Amniotic stem cell (primary cell): Measurements from ENCODE around the gene RTN3.

Experiments
- DNase-seq: peaks from one replicate; lab custom pipeline; 2025; lab: John Stamatoyannopoulos, UW

Gene RTN3

DNA sequence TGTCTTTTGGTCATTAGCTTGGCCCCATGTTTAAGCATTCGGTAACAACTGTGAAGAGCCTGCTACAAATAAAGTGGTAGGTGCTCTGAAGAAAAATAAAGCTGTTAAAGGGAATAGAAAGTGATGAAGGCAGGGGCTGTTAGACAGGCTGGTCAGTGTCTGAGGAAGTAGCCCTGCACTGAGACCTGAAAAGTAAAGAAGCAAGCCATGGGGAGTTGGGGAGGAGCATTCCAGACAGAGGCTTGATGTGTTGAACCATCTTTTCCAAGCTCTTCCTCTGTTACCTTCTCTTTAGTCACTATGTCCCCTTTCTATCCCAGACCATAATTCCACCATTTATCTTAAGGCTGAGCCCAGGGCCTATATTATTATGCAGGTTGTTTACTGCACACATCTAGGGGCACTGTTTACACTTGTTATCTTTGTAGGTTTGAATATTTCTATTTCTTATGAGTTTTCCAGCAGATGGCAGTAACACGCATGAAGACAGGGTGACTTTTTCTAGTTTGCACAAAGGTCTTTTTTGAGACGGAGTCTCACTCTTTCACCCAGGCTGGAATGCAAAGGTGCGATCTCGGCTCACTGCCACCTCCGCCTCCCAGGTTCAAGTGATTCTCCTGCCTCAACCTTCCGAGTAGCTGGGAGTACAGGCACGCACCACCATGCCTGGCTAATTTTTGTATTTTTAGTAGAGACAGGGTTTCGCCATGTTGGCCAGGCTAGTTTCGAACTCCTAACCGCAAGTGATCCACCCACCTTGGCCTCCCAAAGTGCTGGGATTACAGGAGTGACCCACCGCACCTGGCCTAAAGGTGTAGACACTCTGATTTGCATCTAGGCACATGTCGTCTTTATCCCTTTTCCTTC lies 64.2 kb downstream of the RTN3 start:
- no peak for DNase-seq

DNA sequence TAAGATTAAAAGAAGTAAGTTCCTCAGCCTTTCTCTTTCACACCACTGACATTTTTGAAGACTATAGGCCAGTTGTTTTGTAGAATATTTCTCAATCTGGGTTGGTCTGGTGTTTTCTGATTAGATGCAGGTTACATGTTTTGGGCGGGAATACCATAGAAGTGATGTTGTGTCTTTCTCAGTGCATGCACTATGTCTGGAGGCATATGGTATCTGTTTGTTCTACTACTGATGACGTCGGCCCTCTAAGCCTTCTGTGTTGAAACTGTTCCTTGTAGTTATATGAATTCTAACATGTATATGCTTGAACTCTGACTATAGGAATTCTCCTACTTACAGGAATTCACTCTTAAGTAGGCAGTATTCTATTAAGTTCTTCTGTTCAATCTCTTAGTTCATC lies 65.7 kb downstream of the RTN3 start:
- no peak for DNase-seq

DNA sequence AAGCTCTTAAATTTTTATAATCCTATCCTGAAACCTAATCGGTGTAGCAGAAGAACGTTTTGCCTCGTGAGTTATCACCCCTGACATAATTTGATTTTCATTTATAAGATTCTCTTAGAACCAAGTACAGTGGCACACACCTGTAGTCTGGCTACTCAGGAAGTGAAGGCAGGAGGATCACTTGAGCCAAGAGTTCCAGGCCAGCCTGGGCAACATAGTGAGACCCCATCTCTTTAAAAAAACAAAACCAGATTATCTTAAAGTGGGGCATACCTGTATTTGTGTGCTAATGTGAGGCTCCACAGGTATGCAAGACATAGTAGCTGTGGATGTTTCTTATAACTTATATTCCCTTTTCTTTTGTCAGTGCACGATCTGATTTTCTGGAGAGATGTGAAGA lies 68.3 kb downstream of the RTN3 start:
- no peak for DNase-seq

DNA sequence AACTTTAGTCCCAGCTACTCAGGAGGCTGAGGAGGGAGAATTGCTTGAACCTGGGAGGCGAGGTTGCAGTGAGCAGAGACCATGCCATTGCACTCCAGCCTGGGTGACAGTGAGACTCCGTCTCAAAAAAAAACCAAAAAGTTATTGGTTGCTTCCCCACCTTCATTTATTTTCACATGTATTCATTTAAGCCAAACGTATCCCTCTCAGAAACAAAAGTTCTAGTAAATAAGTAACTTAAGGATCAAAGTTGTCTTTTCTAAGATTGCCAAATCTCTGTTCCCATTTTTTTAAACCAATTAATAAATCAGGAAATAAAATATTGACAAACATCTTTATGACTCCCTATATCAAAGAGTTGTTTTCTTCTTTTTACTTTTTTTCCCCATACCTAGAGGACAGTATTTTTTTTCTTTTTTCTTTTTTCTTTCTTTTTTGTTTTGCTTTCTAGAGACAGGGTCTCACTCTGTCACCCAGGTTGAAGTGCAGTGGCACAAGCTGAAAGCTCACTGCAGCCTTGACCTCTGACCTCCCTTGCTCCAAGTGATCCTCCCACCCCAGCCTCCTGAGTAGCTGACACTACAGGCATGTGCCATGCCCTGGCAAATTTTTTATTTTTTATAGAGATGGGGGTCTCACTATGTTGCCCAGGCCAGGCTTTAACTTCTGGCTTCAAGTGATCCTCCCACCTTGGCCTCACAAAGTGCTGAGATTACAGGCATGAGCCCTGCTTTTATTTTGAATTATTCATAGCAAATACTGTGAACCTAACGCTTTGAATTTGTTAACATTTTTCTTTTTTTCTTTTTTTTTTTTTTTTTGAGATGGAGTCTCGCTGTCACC lies 75.8 kb downstream of the RTN3 start:
- DNase-seq = no peak

DNA sequence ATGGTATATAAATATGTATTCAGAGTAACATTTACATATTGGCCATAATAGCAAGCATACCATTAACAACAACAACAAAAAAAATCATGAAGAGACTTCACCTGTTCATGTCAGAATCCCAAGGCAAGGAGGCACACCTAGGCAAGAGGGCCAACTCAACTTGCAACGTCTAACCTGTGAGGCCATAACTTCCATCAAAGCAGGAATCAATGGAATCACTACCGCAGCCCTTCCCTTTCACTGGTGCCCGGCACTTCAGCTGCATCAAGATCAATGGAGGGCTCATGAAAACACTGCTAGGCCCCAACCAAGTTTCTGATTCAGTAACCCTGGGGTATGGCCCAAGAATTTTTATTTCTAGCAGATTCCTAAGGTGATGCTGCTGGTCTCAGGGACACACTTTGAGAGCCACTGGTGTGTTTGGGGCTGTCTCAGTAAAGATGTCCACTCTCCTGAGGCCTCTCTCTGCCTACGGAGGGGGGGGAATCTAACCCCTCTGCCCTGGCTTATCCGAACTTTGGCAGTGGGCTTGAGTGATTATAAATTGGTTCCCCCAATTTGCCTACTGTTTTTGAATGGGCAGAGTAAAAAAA lies 79.3 kb downstream of the RTN3 start:
- DNase-seq = no peak

DNA sequence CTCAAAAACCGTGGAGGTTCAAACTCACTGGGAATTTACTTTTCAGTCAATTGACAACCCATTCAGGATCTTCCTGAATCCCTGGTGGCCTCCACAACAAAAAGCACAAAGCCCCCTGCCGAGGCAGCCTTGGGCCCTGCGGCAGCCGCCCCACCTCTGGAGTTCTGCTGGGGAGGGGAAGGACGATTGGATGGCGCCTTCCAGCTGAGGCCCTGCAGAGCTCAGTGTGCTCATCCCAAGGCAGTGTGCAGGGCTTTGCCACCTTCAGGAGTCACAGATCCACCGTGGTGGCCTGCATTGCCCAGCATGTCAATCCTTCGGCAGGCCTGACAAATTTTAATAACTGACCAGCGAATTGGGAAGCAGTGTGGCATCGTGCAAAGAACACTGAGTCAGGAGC lies 79.9 kb downstream of the RTN3 start:
- no peak for DNase-seq

DNA sequence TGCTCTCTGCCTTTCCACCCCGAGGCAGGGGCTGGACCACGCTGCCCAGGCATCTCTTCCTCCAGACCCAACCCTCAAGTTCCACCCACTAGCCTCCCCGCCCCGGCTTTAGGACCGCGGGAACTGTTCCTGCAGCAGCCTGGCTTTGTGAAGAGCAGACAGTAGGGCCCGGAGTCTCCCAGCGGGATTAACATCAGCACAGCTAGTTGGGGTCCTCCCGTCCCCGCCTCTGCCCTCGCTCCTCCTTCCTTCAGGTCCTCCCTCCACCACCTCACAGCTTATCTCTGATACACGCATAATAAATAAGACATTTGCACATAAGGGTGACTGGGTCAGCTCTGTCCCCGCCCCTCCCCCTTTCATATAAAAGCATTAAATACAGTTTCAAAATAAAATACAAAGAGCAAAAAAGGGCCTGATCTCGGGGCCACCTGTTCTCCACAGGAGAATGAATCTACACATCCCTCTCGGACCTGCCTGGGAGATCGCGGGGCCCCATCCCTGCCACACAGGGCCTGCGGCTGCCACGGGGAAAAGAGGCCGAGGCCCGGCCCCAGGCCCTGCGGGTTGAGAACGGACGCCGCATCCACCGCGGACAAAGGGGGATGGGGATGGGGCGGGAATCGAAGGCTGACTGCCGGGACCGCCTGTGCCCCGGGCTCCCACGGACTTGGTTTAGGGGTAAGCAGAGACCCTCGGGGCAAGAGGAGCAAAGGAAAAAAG lies 80.8 kb downstream of the RTN3 start:
- no peak for DNase-seq

DNA sequence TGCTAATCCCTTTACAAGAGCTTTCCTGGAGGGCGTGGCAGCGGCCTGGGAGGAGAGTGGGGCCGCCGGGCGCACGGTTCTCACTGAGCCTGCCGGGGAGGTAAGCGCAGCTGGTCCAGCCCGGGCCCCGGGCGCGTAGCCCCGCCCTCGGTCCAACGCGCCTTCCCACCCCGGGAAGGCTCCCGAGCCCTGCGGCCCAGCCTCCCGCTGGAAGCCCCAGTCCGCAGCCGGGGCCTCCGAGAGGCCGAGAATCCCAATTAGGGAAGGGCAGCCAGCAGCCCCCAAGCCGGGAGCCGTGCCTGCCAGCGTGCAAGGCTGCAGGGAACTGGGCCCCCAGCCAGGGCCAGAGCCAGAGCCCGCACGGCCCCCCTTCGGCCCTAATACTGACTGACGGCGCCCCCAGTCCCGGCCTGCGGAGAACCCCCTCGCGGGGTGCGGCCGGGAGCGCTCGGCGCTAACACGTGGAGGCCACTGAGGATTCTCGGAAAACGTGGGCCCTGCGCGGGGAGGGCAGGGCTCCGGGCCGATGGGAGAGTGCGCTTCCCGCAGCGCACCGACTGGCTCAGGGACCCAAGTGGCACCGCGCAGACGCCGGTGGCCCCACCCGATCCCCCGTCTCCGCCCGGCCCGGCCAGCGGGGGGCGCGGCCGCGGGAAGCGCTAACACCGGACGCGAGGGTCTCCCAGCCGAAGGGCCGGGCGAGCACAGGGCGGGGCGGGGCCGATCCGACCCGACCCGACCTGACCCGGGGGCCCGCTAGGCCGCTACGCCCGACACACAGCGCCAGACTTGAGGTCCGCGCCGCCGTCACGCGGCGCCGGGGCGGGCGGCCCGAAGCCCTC lies 81.6 kb downstream of the RTN3 start:
- no peak for DNase-seq

DNA sequence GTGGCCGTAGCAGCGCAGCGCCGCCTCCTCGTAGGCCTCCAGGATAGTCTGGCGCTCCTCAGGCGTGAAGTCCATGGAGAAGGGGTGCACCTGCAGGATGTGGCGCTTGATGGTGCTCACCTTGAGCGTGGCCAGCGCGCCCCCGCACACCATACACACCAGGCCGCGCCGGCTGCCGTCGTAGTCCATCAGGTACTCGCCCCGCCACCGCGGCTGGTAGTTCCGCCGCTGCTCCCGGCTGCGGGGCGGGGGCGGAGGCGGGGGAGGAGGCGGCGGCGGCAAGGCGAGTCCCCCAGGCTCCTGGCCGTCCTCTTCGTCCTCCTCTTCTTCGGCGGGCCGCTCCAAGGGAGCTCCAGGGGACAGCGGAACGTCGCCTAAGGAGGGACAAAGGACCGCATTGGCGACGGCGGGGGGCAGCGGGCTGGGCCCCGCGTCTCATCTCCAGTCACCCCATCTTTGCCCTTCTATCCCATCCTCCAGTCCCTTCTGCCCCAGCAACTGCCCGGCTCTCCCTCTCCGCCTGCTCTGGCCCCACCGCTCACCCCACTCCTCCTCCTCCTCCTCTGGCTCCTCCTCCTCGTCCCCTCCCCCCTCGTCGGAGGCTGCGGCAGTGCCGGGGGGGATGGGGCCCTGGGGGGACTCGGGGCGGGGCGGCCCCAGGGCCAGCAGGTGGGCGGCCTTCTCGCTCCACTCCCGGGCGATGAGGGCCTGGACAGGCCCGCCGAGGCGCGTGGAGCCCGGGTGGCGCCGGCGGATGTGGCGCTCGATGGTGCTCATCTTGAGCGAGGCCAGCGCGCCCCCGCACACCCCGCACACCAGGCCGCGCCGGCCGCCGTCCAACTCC lies 82.4 kb downstream of the RTN3 start:
- no peak for DNase-seq

DNA sequence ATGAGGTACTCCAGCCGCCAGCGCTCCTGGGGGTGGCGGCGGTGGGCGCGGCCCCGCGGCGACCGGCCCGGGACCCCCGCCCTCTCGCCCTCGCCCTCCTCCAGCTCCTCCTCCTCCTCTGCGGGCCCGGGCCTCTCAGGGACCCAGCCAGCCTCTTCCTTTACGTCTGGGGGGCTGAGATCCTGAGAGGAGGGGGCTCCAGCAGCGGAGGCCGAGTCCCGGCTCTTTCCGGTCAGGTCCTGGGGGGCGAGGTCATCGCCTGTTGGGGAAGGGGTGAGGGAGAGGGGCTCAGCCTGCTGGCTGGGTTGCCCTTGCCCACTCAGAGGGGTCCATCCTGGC lies 83.0 kb downstream of the RTN3 start:
- DNase-seq = no peak

DNA sequence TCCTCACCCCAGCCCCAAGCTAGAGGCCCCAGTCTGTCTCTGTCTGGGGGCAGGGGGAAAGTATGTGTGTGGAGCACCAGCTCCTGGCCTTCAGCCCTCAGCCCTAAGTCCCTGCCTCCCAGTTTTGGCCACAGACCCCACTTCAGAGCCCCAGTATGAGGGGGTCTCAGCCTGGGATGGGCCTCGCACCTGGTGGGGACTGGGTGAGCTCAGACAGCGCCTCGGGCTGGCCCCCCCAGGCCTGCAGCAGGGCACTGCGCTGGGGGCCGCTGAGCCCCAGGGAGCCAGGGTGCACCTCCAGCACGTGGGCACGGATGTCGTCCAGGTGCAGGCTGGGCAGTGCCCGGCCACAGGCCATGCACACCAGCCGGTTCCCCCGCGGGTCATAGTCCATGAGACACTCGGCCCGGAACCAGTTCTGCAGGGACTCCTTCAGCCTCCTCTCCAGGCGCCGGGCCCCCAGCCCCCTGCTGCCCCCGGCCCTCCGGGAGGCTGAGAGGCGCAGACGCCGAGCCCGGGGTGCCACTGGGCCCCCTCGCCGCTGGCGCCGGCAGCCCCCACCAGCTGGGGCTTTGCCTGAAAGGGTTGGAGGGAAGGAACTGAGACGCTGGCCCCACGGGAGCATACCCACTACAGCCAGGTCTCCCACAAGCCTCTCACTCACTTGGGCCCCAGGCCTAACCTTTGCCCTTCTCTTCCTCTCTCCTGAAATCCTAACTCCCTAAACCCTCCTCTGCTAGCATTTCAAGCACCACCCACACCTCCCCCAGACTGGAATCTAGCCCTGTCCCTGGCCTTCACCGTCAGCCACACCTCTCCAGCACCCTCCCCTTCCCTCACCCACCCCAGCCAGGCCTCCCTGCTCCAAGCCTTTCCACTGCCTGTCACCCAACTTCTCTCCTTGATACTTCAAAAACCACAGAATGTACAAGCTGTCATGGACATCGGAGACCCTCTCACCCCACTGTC lies 83.7 kb downstream of the RTN3 start:
- DNase-seq = no peak

DNA sequence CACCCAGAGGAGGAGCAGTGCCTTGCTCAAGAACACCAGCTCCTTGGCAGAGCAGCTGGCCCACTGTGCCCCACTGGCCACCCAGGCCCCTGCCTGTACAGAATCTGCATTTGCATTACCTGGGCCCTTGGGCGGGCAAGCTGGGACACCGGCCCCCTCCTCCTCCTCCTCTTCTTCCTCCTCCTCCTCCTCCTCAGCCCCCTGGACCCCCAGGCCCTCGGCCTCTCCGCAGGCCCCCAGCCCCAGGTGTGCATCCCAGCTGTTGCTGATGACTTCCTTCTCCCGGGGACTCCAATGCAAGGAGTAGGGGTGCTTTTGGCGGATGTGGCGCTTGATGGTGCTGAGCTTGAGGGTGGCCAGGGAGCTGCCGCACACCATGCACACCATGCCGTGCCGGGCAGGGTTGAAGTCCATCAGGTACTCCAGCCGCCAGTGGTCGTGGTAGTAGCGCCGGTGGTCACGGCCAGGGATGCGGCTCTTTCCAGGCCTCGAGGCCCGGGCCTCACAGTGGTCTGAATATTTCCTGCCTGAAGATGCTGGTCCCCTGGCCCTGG lies 84.5 kb downstream of the RTN3 start:
- no peak for DNase-seq

DNA sequence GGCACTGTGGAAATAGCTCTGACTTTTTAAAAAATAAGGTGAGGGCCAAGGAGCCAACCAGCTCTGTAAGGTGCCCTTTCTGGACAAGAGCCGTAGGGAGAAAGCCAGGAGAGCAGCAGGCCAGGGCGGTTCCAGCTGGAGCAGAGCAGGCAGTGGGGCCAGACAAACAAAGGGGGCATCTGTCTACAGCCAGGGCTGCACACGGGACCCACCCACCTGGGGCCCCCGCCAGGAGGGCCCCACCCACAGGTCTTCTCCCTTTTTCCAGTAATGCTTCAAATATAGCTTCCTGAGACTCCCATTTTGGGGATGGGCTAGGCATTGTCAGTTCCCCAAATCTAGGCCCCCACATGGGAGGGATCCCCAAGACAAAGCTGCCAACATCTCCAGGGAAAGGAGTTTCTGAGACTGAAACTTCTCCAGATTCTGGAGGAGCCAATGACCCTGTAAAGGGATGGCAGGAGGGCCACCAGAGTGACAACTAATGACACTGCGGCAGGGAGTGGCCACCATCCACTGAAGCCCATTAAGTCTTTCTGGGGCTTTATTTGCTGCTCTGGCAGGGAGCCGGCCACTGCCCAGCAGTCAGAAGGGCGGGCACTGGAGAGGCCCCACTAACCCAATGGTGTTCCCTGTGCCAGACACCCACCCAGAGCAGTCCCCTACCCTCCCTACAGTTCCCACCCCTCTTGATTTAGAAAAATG lies 85.4 kb downstream of the RTN3 start:
- no peak for DNase-seq

DNA sequence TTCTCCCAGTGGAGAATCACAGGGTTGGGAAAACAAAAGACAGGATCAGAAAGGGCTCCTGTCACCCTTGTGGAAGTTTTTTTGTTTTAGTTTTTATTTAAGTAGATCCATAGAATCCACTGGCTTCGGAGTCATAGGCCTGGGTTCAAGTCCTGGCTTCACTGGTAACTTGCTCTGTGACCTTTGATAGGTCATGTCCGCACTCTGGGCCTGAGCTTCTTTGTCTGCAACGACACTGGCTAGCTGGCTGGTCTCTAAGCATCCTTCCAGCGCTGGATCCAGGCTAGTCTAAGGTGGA lies 85.9 kb downstream of the RTN3 start:
- DNase-seq = no peak

DNA sequence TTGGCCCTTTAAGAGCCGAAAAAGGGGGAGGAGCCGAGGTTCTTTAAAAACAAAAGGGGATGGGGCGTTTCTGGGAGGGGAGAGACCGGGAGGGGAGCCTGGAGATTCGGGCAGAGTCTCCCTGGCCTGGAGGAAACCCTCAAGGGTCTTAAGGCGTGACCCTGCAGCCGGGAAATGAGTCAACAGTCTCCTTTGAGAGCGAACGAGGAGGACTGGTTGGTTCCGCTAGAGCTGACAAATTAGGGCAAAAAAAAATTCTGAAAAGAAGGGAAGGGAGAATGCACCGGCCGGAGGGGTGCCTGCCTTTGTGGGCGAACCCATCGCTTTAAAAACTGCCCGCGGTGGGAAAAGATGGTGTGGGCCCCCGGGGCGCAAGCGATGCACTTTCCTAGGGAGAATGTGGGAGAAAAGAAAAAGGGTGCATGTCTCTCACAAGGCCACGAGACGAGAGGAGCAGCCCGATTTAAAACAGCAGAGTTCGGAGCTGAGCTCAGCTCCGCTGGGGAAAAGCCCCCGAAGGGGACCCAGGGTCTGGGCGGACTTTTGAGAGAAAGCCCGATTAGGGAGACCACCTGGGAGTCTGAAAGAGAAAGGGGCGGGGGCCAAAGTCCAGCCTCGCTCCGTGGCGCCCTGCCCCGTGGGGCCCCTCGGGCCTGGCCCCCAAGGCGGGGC lies 86.4 kb downstream of the RTN3 start:
- DNase-seq = no peak

DNA sequence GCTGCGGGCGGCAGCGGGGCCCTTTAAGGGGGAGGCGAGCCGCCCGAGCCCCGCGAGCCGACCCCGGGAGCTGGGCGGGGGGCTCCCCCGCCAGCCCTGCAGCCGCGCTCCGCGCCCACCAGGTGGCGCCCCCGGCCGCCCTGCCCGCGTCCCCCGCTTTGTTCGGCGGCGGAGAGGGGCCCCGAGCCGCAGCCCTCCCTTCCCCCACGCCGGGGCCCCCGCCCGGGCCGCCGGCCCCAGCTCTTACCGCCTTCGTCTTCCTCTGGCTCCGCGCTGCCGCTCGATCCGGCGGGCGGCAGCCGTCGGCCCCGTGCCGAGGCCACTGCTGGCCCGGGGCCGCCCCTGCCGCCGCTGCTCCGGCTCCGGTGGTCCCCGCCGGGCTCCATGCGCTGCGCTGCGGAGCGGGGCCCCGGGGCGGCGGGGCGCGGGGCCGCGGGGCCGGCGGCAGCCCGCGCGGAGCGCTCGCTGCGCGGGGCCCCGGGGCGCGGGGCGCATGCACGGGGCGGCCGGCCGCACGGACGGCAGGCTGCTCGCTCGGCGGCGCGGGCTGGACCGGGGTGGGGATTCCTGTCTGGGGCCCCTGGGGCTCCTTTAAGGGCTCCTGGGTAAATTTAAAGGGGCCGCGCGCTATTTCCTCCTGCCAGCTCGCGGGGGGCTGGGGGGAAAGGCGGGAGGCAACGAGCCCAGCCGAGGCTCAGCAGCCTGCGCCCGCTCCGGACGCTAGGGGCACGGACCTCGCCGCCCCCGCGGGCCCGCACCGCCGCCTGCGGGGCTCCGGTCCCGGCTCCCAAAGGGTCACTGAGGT lies 87.1 kb downstream of the RTN3 start, which contains the start of gene ZFTA:
ZFTA (minus strand) TSS at position 539 of the 805 bp plus-strand sequence; CDS start at position 386, 153 bp downstream.
- no peak for DNase-seq
